HG02852 (cell line): ENCODE measurements around the gene ACTR1B.
"Not testable (repeated sequence)": the region's sequence is repeated elsewhere in the genome, so short reads cannot be mapped to it uniquely, and the experiment has no call there.

Source experiments
- ATAC-seq: cut with Tn5 transposase; IDR thresholded peaks from one replicate; pipeline ENCODE4 v1.9.1; 2021; ENCODE audit warnings: mild to moderate bottlenecking, moderate library complexity; ENCODE audit not compliant: unreplicated experiment

The ACTR1B gene

GRCh38 chr2:97659256-97660043 is 4.4 kb downstream of the ACTR1B start:
- no peak for ATAC-seq

GRCh38 chr2:97658691-97659157 is 5.1 kb downstream of the ACTR1B start:
- ATAC-seq, result no peak

- no peak for ATAC-seq
These were observed 5.7 kb downstream of the ACTR1B start for GRCh38 chr2:97657986-97658690.

- ATAC-seq, result no peak
These were observed 6.8 kb downstream of the ACTR1B start for GRCh38 chr2:97656905-97657587.

GRCh38 chr2:97656129-97656755 is 7.6 kb downstream of the ACTR1B start:
- no peak for ATAC-seq

GRCh38 chr2:97654791-97655190 is 9.1 kb downstream of the ACTR1B start:
- no peak for ATAC-seq

GRCh38 chr2:97654309-97654708 is 9.5 kb downstream of the ACTR1B start:
- ATAC-seq, result no peak

- no peak for ATAC-seq
These were observed 10.0 kb downstream of the ACTR1B start for GRCh38 chr2:97653874-97654273.

GRCh38 chr2:97653473-97653872 is 10.4 kb downstream of the ACTR1B start:
- no peak for ATAC-seq

- no peak for ATAC-seq
These were observed 12.7 kb downstream of the ACTR1B start for GRCh38 chr2:97651114-97651513.

- ATAC-seq, result no peak
These were observed 16.9 kb downstream of the ACTR1B start for GRCh38 chr2:97646977-97647376.

- peak; percentile 89 for ATAC-seq
These were observed 17.9 kb downstream of the ACTR1B start, which contains the start of gene COX5B for GRCh38 chr2:97645695-97646629. Gene COX5B (plus strand): TSS chr2:97646062. CDS start chr2:97646087, 25 bp downstream.

GRCh38 chr2:97645112-97645694 is 18.6 kb downstream of the ACTR1B start:
- peak; percentile 46 for ATAC-seq

- ATAC-seq, result no peak
These were observed 19.7 kb downstream of the ACTR1B start for GRCh38 chr2:97644023-97644717.

- ATAC-seq, result not testable (repeated sequence)
These were observed 37.8 kb downstream of the ACTR1B start for GRCh38 chr2:97626049-97626430.

GRCh38 chr2:97625354-97626048 is 38.3 kb downstream of the ACTR1B start:
- not testable (repeated sequence) for ATAC-seq

GRCh38 chr2:97622976-97623375 is 40.9 kb downstream of the ACTR1B start:
- ATAC-seq, result not testable (repeated sequence)

- ATAC-seq, result not testable (repeated sequence)
These were observed 43.4 kb downstream of the ACTR1B start for GRCh38 chr2:97620492-97620891.
